ENCODE results near the gene ACVR1.

The ACVR1 gene

DNA sequence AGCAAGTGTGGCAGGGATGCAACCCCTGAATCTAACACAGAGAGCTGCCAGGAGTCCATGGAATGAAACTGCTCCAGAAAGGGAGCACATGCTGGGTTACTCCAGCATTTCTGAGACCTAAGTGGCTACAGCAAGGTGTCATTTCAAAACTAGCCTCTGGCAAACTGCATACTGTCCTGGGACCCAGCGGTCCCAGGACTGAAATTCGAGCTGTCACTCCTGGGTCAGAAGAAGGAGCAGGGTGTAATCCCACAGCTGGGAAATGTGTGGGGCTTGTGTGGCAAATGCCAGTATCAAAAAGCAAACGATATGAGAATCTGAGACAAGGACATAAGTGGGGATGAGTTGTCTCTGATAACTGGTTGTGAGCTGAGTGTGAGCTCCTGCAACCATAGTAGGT, 177.1 kb downstream of the ACVR1 start:
- ATAC-seq, result no peak
- no peak for DNase-seq

- DNase-seq (no peak), ATAC-seq (no peak)
Measured at GRCh38 chr2:157698430-157698829, 177.7 kb downstream of the ACVR1 start.

DNA sequence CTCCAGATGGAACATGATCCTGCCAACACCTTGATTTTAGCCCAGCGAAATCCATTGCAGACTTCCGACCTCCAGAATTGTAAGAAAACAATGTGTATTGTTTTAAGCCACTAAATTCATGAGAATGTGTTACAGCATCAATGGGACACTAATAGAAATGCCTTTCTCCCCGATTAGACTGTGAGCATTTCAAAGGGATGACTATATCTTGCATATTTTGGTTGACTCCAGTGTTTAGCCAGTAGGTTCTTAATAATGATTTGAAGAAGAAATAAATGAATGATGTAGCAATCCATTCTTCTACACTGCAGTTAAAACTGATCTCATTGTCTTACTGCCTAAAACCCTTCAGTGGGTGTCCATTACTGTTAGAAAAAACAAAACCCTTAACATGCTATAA, 180.1 kb downstream of the ACVR1 start:
- ATAC-seq, result no peak
- DNase-seq, result no peak

DNA sequence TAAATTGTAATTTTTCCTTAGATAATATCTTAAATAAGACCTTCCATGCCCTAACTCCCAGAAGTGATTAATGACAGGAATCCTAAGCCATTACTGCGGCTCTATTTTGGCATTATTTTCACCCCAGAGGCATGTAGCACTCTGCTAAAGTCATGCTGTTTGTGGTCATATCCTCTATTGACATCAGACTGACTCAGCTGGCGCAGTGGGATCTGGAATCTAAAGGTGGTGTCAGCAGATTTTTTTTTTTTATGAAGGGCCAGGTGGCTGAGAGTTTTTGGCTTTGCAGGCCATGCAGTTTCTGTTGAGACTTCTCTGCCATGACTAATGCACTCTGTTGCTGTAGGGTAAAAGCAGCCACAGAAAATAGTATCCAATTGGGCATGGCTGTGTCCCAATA, 183.4 kb downstream of the ACVR1 start:
- DNase-seq (no peak), ATAC-seq (no peak)

DNA sequence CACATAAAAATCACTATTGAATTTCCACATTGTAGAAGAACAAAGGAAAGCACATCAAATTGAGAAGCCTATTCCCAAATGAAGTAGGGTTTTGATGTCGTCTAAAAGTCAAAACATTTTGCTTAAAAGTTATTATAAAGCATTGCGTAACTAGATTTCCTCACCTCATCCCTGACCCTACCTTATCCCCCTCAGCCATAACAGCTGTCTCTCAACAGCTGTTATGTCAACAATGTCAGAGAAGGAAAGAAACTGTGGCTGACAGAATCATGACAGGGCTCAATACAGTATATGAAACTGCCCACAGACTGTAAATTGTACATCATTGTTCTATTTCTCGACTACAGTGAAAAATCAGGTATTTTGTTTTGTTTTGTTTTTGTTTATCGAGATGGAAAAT, 184.4 kb downstream of the ACVR1 start:
- ATAC-seq, result no peak

DNA sequence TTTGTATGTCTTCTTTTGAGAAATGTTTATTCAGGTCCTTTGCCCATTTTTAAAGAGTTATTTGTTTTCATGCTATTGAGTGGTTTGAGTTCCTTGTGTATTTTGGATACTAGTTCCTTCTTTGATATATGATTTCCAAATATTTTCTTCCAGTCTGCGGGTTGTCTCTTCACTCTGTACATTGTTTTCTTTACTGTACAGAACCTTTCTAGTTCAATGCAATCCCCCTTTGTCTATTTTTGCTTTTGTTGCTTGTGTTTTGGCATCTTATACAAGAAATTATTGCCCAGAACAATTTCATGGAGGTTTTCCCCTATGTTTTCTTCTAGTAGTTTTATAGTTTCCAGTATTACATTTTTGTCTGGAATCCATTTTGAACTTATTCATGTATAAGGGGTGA, 185.0 kb downstream of the ACVR1 start:
- no peak for DNase-seq

More for the DNA sequence above, 184.4 kb downstream of the ACVR1 start:
- DNase-seq, result no peak

More for the DNA sequence above, 185.0 kb downstream of the ACVR1 start:
- ATAC-seq, result no peak

All from stimulated activated naive CD8-positive, alpha-beta T cell treated with anti-CD3 and anti-CD28 coated beads, Interleukin-15, Interleukin-2, amounts not matched to agents 100 U/mL and 50 U/mL, for 24 hours (primary cell).